HG02798 (cell line): Measurements from ENCODE around the gene CCNJL.
"Not testable (repeated sequence)": the region's sequence is repeated elsewhere in the genome, so short reads cannot be mapped to it uniquely, and the experiment has no call there.

Experiments used
- ATAC-seq: cut with Tn5 transposase; IDR thresholded peaks from one replicate; pipeline ENCODE4 v1.9.1; 2021; ENCODE audit warnings: mild to moderate bottlenecking; ENCODE audit not compliant: unreplicated experiment, poor library complexity

CCNJL gene

GRCh38 chr5:160339406-160340130 is 27.2 kb upstream of the CCNJL start:
- no peak for ATAC-seq

- not testable (repeated sequence) for ATAC-seq
These were observed 22.4 kb upstream of the CCNJL start for GRCh38 chr5:160334716-160335115.

- ATAC-seq: no peak
These were observed 21.4 kb upstream of the CCNJL start for GRCh38 chr5:160333721-160334120.

GRCh38 chr5:160330212-160330611 is 17.8 kb upstream of the CCNJL start:
- ATAC-seq: no peak

GRCh38 chr5:160327818-160328217 is 15.5 kb upstream of the CCNJL start:
- ATAC-seq: no peak

- ATAC-seq: no peak
These were observed 14.6 kb upstream of the CCNJL start for GRCh38 chr5:160326981-160327380.

- ATAC-seq: no peak
These were observed 13.4 kb upstream of the CCNJL start for GRCh38 chr5:160325716-160326115.

- ATAC-seq: no peak
These were observed 12.5 kb upstream of the CCNJL start for GRCh38 chr5:160324886-160325285.

- no peak for ATAC-seq
These were observed 6.0 kb upstream of the CCNJL start for GRCh38 chr5:160318409-160318808.

GRCh38 chr5:160317434-160317833 is 5.1 kb upstream of the CCNJL start:
- no peak for ATAC-seq

GRCh38 chr5:160315968-160316367 is 3.6 kb upstream of the CCNJL start:
- no peak for ATAC-seq

GRCh38 chr5:160312960-160313727 is 780 bp upstream of the CCNJL start:
- no peak for ATAC-seq

GRCh38 chr5:160311491-160312133 is 752 bp downstream of the CCNJL start:
- ATAC-seq: no peak

GRCh38 chr5:160310552-160311295 is 1.6 kb downstream of the CCNJL start:
- ATAC-seq: no peak

GRCh38 chr5:160310140-160310539 is 2.2 kb downstream of the CCNJL start:
- no peak for ATAC-seq

- no peak for ATAC-seq
These were observed 5.7 kb downstream of the CCNJL start for GRCh38 chr5:160306696-160307095.

GRCh38 chr5:160305319-160305718 is 7.0 kb downstream of the CCNJL start:
- no peak for ATAC-seq

- no peak for ATAC-seq
These were observed 8.7 kb downstream of the CCNJL start for GRCh38 chr5:160303690-160304089.

GRCh38 chr5:160298189-160298588 is 14.2 kb downstream of the CCNJL start:
- no peak for ATAC-seq

GRCh38 chr5:160297776-160298175 is 14.6 kb downstream of the CCNJL start:
- ATAC-seq: no peak

- ATAC-seq: no peak
These were observed 15.4 kb downstream of the CCNJL start for GRCh38 chr5:160297004-160297403.
